Activated B cell treated with CpG ODN at 0.5 μM for 24 hours (primary cell): ENCODE data around the gene VASP. TPM values are rescaled to one million over a fixed set of nuclear protein-coding genes. Genes with fewer than 3 reads are reported as not detected.

ENCODE experiments used
- ATAC-seq: fragments of 200-7000 bp; cut with Tn5 transposase; one replicate; pipeline ENCODE4 v1.10.0; 2021; ENCODE audit warnings: low read depth, mild to moderate bottlenecking, moderate library complexity
- CTCF ChIA-PET: fragments of 350-600 bp; sonication (Branson Sonifier 250); formaldehyde crosslinking; loops from one replicate; lab custom pipeline; 2021; ENCODE audit warnings: antibody characterized with exemption; lab: Charles Lee
- POLR2A ChIA-PET: fragments of 350-600 bp; sonication (Branson Sonifier 250); formaldehyde crosslinking; loops from one replicate; lab custom pipeline; 2021; ENCODE audit warnings: antibody characterized with exemption; lab: Charles Lee
- DNase-seq: peaks from one replicate; pipeline ENCODE4 v3.0.0; 2022
- H3K27ac Mint-ChIP-seq: one replicate; pipeline ENCODE4 v1.8.0; 2020; ENCODE audit warnings: mixed read lengths
- H3K27me3 Mint-ChIP-seq: one replicate; pipeline ENCODE4 v1.8.0; 2021; ENCODE audit warnings: mixed read lengths
- H3K36me3 Mint-ChIP-seq: one replicate; pipeline ENCODE4 v1.8.0; 2021; ENCODE audit warnings: low read depth, mixed read lengths
- H3K4me1 Mint-ChIP-seq: one replicate; pipeline ENCODE4 v1.8.0; 2021; ENCODE audit warnings: mixed read lengths
- H3K4me3 Mint-ChIP-seq: one replicate; pipeline ENCODE4 v1.8.0; 2020; ENCODE audit warnings: mild to moderate bottlenecking, mixed read lengths
- H3K9me3 Mint-ChIP-seq: one replicate; pipeline ENCODE4 v1.8.0; 2020; ENCODE audit warnings: mixed read lengths
- CTCF ChIP-seq: fragments of 200-600 bp; IDR thresholded peaks from one replicate; pipeline ENCODE4 v1.8.0; 2022; ENCODE audit warnings: antibody characterized with exemption, mild to moderate bottlenecking
- intact Hi-C: fragments of 100-400 bp; cut with micrococcal nuclease; formaldehyde crosslinking; loops from one replicate; pipeline ENCODE4 v1.15.1; 2024
- total RNA-seq: library from RNA; stranded (reverse); gene quantifications from 2 replicates; pipeline ENCODE4 v1.2.3, GENCODE V29; 2022

The VASP gene
- total RNA-seq, 1 donor from 2014 or later, result 300 TPM

- no peak for TF ChIP-seq CTCF
- CTCF ChIA-PET, result interaction anchor here (2.3 to 6.1 kb wide), 3 partner anchors 37 to 74 kb away, joined by 13 to 336 read pairs (median 52); partner anchors contain the start of gene PPP1R13L
- Mint-ChIP-seq H3K36me3 (peaks cover 20% of the 10 kb centered on the region), H3K4me3 (no peak overlapping the region), H3K27ac (no peak overlapping the region), H3K9me3 (no peaks in the 10 kb centered on the region), H3K27me3 (peaks cover 24% of the 10 kb centered on the region), H3K4me1 (peaks cover 38% of the 10 kb centered on the region)
- intact Hi-C loops, result no loop called here
- DNase-seq (no peak), ATAC-seq (no peak)
- POLR2A ChIA-PET, result interaction anchor here (0.6 to 1.3 kb wide), 2 partner anchors 37 to 200 kb away, joined by 5 read pairs; no protein-coding TSS in a partner anchor
Measured at GRCh38 chr19:45476304-45476703, 31.0 kb upstream of the VASP start.

GRCh38 chr19:45477186-45477585 is 30.1 kb upstream of the VASP start:
- Mint-ChIP-seq H3K4me1 (peaks cover 30% of the 10 kb centered on the region), H3K9me3 (no peaks in the 10 kb centered on the region), H3K27me3 (peaks cover 20% of the 10 kb centered on the region), H3K36me3 (peaks cover 11% of the 10 kb centered on the region), H3K4me3 (no peak overlapping the region), H3K27ac (peak overlapping the region; percentile 56)
- intact Hi-C loops, result no loop called here
- ChIA-PET CTCF (interaction anchor here (2.1 to 6.1 kb wide), 3 partner anchors 9 to 75 kb away, joined by 50 to 336 read pairs (median 52); partner anchors contain the start of genes FOSB and PPP1R13L), POLR2A (interaction anchor here (0.6 to 2.6 kb wide), 4 partner anchors 9 to 38 kb away, joined by 3 to 66 read pairs (median 6); partner anchors contain the start of gene FOSB)
- no peak for TF ChIP-seq CTCF
- ATAC-seq, result no peak
- no peak for DNase-seq

GRCh38 chr19:45477713-45478453 is 29.4 kb upstream of the VASP start:
- intact Hi-C loops, result loop anchor here (1.0 kb wide), 5 partner anchors 9 to 72 kb away; partner anchors contain the start of gene POLR1G
- no peak for DNase-seq

GRCh38 chr19:45478454-45479238 is 28.6 kb upstream of the VASP start:
- CTCF ChIA-PET, result interaction anchor here (0.6 to 6.1 kb wide), 32 partner anchors 10 to 300 kb away, joined by 3 to 336 read pairs (median 4); partner anchors contain the start of genes BLOC1S3, ERCC1, FOSB and PPM1N
- DNase-seq (peak; percentile 79), ATAC-seq (peak; percentile 81)
- Mint-ChIP-seq H3K27me3 (peaks cover 14% of the 10 kb centered on the region), H3K4me1 (peaks cover 21% of the 10 kb centered on the region), H3K27ac (peak overlapping the region; percentile 97), H3K4me3 (peak overlapping the region; percentile 89), H3K36me3 (peaks cover 5% of the 10 kb centered on the region), H3K9me3 (no peaks in the 10 kb centered on the region)
- POLR2A ChIA-PET, result interaction anchor here (0.5 to 2.6 kb wide), 25 partner anchors 10 to 588 kb away, joined by 3 to 92 read pairs (median 5); partner anchors contain the start of genes ERCC1, FOSB, PPP1R13L and QPCTL
- TF ChIP-seq CTCF, result peak; percentile 72
- intact Hi-C loops, result loop anchor here (1.0 kb wide), 6 partner anchors 9 to 108 kb away; partner anchors contain the start of genes ERCC2 and POLR1G

More at GRCh38 chr19:45477713-45478453, 29.4 kb upstream of the VASP start:
- Mint-ChIP-seq H3K4me3 (peak overlapping the region; percentile 89), H3K4me1 (peaks cover 23% of the 10 kb centered on the region), H3K9me3 (no peaks in the 10 kb centered on the region), H3K27ac (peak overlapping the region; percentile 97), H3K27me3 (peaks cover 17% of the 10 kb centered on the region), H3K36me3 (peaks cover 6% of the 10 kb centered on the region)
- CTCF ChIA-PET, result interaction anchor here (0.6 to 6.1 kb wide), 23 partner anchors 10 to 228 kb away, joined by 3 to 336 read pairs (median 5); partner anchors contain the start of genes ERCC1, FOSB and PPP1R13L
- no peak for ATAC-seq
- TF ChIP-seq CTCF, result no peak
- POLR2A ChIA-PET, result interaction anchor here (0.6 to 2.6 kb wide), 20 partner anchors 9 to 215 kb away, joined by 3 to 92 read pairs (median 6); partner anchors contain the start of genes ERCC1, FOSB, PPP1R13L and QPCTL
